Neuronal stem cell (in vitro differentiated cells): Measurements from ENCODE around the gene YIF1A.

Experiments used
- DNase-seq: peaks from one replicate; pipeline ENCODE4 v3.0.0-alpha.2; 2013; ENCODE audit warnings: low spot score
- H2AFZ ChIP-seq: one replicate; pipeline ENCODE4 v1.6.1; 2013; ENCODE audit warnings: mild to moderate bottlenecking, low read length, inconsistent platforms
- H2AK5ac ChIP-seq: 2 replicates; pipeline ENCODE4 v1.6.1; 2013; ENCODE audit warnings: low read depth, mild to moderate bottlenecking, inconsistent platforms, low read length, moderate library complexity, mixed read lengths
- H2BK120ac ChIP-seq: 2 replicates; pipeline ENCODE4 v1.6.1; 2013; ENCODE audit warnings: low read depth, mild to moderate bottlenecking, inconsistent platforms, low read length, moderate library complexity, mixed read lengths
- H2BK12ac ChIP-seq: one replicate; pipeline ENCODE4 v1.6.1; 2013; ENCODE audit warnings: low read length, inconsistent platforms
- H2BK15ac ChIP-seq: 2 replicates; pipeline ENCODE4 v1.6.1; 2013; ENCODE audit warnings: mild to moderate bottlenecking, low read length, inconsistent platforms, mixed read lengths
- H2BK5ac ChIP-seq: one replicate; pipeline ENCODE4 v1.6.1; 2013; ENCODE audit warnings: inconsistent platforms, mild to moderate bottlenecking, low read length, moderate library complexity
- H3K14ac ChIP-seq: one replicate; pipeline ENCODE4 v1.6.1; 2013; ENCODE audit warnings: low read length, inconsistent platforms
- H3K18ac ChIP-seq: 2 replicates; pipeline ENCODE4 v1.6.1; 2013; ENCODE audit warnings: low read length, inconsistent platforms
- H3K23ac ChIP-seq: 2 replicates; pipeline ENCODE4 v1.6.1; 2013; ENCODE audit warnings: low read depth, mild to moderate bottlenecking, mixed read lengths, low read length, inconsistent platforms; ENCODE audit not compliant: poor library complexity
- H3K27ac ChIP-seq: replicated peaks from 3 replicates; pipeline ENCODE4 v1.5.1; 2013; ENCODE audit warnings: low read length, inconsistent platforms
- H3K27me3 ChIP-seq, 3 experiments: 2 replicates each; pipeline ENCODE4 v1.6.1; 2013; ENCODE audit warnings: low read length in 3 of 3, mild to moderate bottlenecking in 2 of 3, inconsistent platforms in 1 of 3, low read depth in 1 of 3, mixed read lengths in 1 of 3, moderate library complexity in 1 of 3; ENCODE audit not compliant: control insufficient read depth in 3 of 3, insufficient read depth in 3 of 3
- H3K36me3 ChIP-seq, 2 donors: replicated peaks in 1 of 2; 2 replicates each; pipeline ENCODE4 v1.6.1; 2013; ENCODE audit warnings: low read length in 2 of 2; ENCODE audit not compliant: control insufficient read depth in 2 of 2, insufficient read depth in 2 of 2
- H3K4ac ChIP-seq: 2 replicates; pipeline ENCODE4 v1.6.1; 2013; ENCODE audit warnings: inconsistent platforms, mild to moderate bottlenecking, low read length, moderate library complexity
- H3K4me1 ChIP-seq, 2 donors: 1 replicate in 1 of 2; 2 replicates in 1 of 2; pipeline ENCODE4 v1.6.1; 2013; ENCODE audit warnings: low read length in 2 of 2, low read depth in 1 of 2; ENCODE audit not compliant: control insufficient read depth in 2 of 2, insufficient read depth in 1 of 2
- H3K4me2 ChIP-seq: one replicate; pipeline ENCODE4 v1.6.1; 2013; ENCODE audit warnings: mild to moderate bottlenecking, low read length, inconsistent platforms; ENCODE audit not compliant: insufficient read depth, poor library complexity, severe bottlenecking
- H3K4me3 ChIP-seq, 2 donors: 2 replicates each; pipeline ENCODE4 v1.5.1; 2013; ENCODE audit warnings: low read length in 2 of 2, mild to moderate bottlenecking in 2 of 2, inconsistent platforms in 1 of 2, moderate library complexity in 1 of 2
- H3K79me1 ChIP-seq: one replicate; pipeline ENCODE4 v1.6.1; 2013; ENCODE audit warnings: low read depth, mild to moderate bottlenecking, inconsistent platforms, low read length, moderate library complexity
- H3K9ac ChIP-seq: one replicate; pipeline ENCODE4 v1.6.1; 2013; ENCODE audit warnings: mild to moderate bottlenecking, low read depth, low read length, inconsistent platforms; ENCODE audit not compliant: poor library complexity
- H3K9me3 ChIP-seq, 2 donors: replicated peaks in 1 of 2; 2 replicates each; pipeline versions ENCODE3 to v1.6.1; 2013; ENCODE audit warnings: low read length in 2 of 2, mild to moderate bottlenecking in 2 of 2, inconsistent platforms in 1 of 2, low read depth in 1 of 2, mixed read lengths in 1 of 2, moderate library complexity in 1 of 2; ENCODE audit not compliant: control insufficient read depth in 2 of 2, insufficient read depth in 1 of 2
- H4K8ac ChIP-seq: one replicate; pipeline ENCODE4 v1.6.1; 2013; ENCODE audit warnings: low read depth, mild to moderate bottlenecking, inconsistent platforms, low read length, moderate library complexity
- H4K91ac ChIP-seq: one replicate; pipeline ENCODE4 v1.6.1; 2013; ENCODE audit warnings: low read length, low read depth, mild to moderate bottlenecking, inconsistent platforms; ENCODE audit not compliant: poor library complexity
- WGBS, 2 donors: extraction: QIAGEN DNeasy Blood & Tissue Kit; methylation state at CpG; one replicate each; pipeline ENCODE4 v1.1.7; 2013; ENCODE audit warnings: missing lambda C conversion rate in 2 of 2, mixed read lengths in 1 of 2; ENCODE audit not compliant: insufficient read length in 2 of 2, insufficient replicate concordance in 1 of 2; ENCODE audit errors: extremely low coverage in 2 of 2; 5-methylcytosine and 5-hydroxymethylcytosine counted together

Gene YIF1A

DNA sequence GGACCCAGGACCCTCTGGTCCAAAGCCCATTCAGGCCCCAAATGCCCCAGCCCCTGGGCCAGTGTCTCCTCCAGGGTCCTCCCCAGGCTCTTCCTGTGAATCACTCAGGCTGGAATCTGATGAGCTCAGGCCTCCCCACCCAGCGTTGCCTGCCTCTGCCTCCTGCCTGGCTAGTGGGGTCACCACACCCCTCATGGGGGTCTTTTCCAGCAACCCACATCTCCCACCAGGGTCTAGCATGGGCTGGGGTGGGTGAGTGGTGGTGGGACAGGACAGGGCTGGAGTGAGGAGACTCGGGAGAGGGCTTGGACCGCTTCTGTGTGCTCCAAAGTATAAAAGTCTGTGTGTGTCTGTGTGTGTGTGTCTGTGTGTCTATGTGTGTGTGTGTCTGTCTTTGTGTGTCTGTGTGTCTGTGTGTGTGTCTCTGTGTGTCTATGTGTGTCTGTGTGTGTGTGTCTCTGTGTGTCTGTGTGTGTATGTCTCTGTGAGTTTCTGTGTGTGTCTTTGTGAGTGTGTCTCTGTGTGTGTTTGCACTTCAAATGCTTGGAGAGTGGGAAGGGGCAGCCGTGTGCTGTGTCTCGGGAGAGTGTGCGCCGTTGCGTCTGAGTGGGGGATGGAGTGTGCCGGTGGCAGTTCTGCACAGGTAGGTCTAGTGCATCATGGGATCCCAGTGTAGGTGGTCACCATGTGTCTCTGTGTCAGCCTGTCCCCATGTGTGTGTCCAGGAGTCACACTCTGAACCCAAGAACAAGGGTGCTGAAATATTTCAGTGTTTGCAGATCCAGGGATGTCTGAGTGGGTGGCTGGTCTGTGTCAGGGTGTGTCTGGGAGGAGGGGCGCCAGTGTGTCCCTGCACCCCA is 38.5 kb upstream of the YIF1A start:
- Histone ChIP-seq H3K23ac (no peak overlapping the region), H4K91ac (no peak overlapping the region), H2BK5ac (peak overlapping the region; percentile 45), H3K36me3 (no peaks in the 10 kb centered on the region), H3K9me3 (no peaks in the 10 kb centered on the region), H3K4me1 (peaks cover 26 to 44% of the 10 kb centered on the region in 2 donors), H4K8ac (no peak overlapping the region), H3K4ac (no peak overlapping the region), H3K4me3 (peak overlapping the region in 1 of 2 donors; percentile 7), H3K27me3 (no peaks in the 10 kb centered on the region), H3K27ac (no peak overlapping the region), H2BK12ac (peak overlapping the region; percentile 59), H3K14ac (no peak overlapping the region), H3K79me1 (no peaks in the 10 kb centered on the region), H2AFZ (peak overlapping the region; percentile 77), H2BK120ac (no peak overlapping the region), H3K9ac (no peak overlapping the region), H3K4me2 (no peak overlapping the region), H2AK5ac (peak overlapping the region; percentile 91), H2BK15ac (peak overlapping the region; percentile 1), H3K18ac (peak overlapping the region; percentile 72)
- DNase-seq: no peak
- no CpG with 5 or more reads among the region's 10 CpGs for WGBS, 2 donors

DNA sequence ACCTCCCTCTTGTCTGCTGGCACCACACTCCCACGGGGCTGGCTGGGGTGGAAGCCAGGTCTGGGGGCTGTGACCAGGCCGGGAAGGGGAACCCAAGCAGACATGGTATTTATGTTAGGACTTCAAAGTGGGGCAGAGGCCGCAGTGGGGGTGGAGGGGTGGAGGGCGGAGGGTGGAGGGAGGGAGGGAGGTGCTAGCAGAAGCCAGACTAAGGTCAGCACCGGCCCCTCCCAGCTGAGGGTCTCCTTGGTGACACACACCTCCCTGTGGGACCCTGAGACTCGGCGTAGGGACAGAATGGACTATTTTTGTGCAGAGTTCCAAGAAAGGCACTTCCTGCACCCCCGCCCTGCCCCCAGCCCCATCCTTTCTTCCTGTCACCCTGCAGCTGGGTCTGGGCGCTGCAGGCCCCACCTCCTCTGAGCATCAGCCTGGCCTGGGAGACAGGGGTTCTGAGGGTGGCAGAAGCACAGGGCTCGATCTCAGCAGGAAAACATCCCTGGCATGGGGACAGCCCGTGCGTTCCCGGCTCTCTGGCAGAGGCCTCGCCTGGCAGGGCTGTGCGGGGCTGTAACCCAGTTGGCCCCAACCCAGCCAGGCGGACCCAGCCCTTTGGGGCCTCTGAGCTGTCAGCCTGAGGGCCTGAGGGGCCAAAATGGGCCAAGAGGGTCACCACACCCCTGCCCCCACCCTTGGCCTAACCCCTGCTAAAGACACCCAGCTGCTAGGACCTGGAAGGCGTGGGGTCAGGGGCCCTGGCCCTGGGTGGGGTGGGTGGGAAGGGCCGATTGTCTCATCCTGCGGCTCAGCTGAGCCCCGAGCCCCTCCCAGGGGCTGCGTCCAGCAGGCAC is 37.5 kb upstream of the YIF1A start:
- no peak overlapping the region for H3K4me3 ChIP-seq
- H2BK120ac ChIP-seq: no peak overlapping the region
- H4K91ac ChIP-seq: peak overlapping the region; percentile 19
- H3K23ac ChIP-seq: no peak overlapping the region
- no peaks in the 10 kb centered on the region for H3K36me3 ChIP-seq
- peak overlapping the region; percentile 91 for H3K18ac ChIP-seq
- no peak overlapping the region for H3K4ac ChIP-seq
- H3K4me2 ChIP-seq: no peak overlapping the region
- no peak overlapping the region for H3K27ac ChIP-seq
- H2BK5ac ChIP-seq: peak overlapping the region; percentile 45
- peak overlapping the region; percentile 24 for H3K9ac ChIP-seq
- H3K14ac ChIP-seq: no peak overlapping the region
- no peaks in the 10 kb centered on the region for H3K9me3 ChIP-seq
- peak overlapping the region; percentile 24 for H2BK12ac ChIP-seq
- peaks cover 26 to 44% of the 10 kb centered on the region in 2 donors for H3K4me1 ChIP-seq
- H3K79me1 ChIP-seq: no peaks in the 10 kb centered on the region
- no CpG with 5 or more reads among the region's 21 CpGs for WGBS, 2 donors
- H4K8ac ChIP-seq: no peak overlapping the region
- H2AFZ ChIP-seq: peak overlapping the region; percentile 77
- peak overlapping the region; percentile 91 for H2AK5ac ChIP-seq
- H3K27me3 ChIP-seq: no peaks in the 10 kb centered on the region
- DNase-seq: no peak
- H2BK15ac ChIP-seq: peak overlapping the region; percentile 81

GRCh38 chr11:66325263-66325671 is 36.3 kb upstream of the YIF1A start:
- Histone ChIP-seq H2BK5ac (no peak overlapping the region), H3K4me3 (peak overlapping the region in 1 of 2 donors; percentile 36), H3K9ac (no peak overlapping the region), H3K27ac (no peak overlapping the region), H2BK120ac (no peak overlapping the region), H3K4ac (no peak overlapping the region), H3K9me3 (no peaks in the 10 kb centered on the region), H3K4me1 (peaks cover 26 to 44% of the 10 kb centered on the region in 2 donors), H3K27me3 (no peaks in the 10 kb centered on the region), H4K8ac (no peak overlapping the region), H2AK5ac (peak overlapping the region; percentile 1), H2BK12ac (peak overlapping the region; percentile 27), H2AFZ (peak overlapping the region; percentile 71), H3K23ac (peak overlapping the region; percentile 39), H3K4me2 (no peak overlapping the region), H3K36me3 (no peaks in the 10 kb centered on the region), H3K14ac (no peak overlapping the region), H2BK15ac (peak overlapping the region; percentile 81), H3K18ac (peak overlapping the region; percentile 55), H3K79me1 (no peaks in the 10 kb centered on the region), H4K91ac (no peak overlapping the region)
- DNase-seq: no peak
- WGBS, 2 donors: no CpG with 5 or more reads among the region's 8 CpGs

GRCh38 chr11:66324664-66325063 is 35.7 kb upstream of the YIF1A start:
- Histone ChIP-seq H2AFZ (peak overlapping the region; percentile 71), H3K36me3 (no peaks in the 10 kb centered on the region), H3K23ac (no peak overlapping the region), H2AK5ac (peak overlapping the region; percentile 35), H3K9ac (no peak overlapping the region), H4K8ac (no peak overlapping the region), H3K4me1 (peaks cover 26 to 44% of the 10 kb centered on the region in 2 donors), H3K4me3 (no peak overlapping the region), H2BK120ac (no peak overlapping the region), H3K27me3 (no peaks in the 10 kb centered on the region), H2BK12ac (no peak overlapping the region), H4K91ac (no peak overlapping the region), H2BK15ac (peak overlapping the region; percentile 76), H3K9me3 (no peaks in the 10 kb centered on the region), H3K4me2 (no peak overlapping the region), H3K14ac (no peak overlapping the region), H3K79me1 (no peaks in the 10 kb centered on the region), H2BK5ac (peak overlapping the region; percentile 8), H3K4ac (no peak overlapping the region), H3K27ac (no peak overlapping the region), H3K18ac (peak overlapping the region; percentile 95)
- WGBS, 2 donors: no CpG with 5 or more reads among the region's 10 CpGs
- DNase-seq: no peak
